Skeletal muscle tissue (tissue), 4 donors: ENCODE data around the gene N4BP3. TPM values are rescaled to one million over a fixed set of nuclear protein-coding genes. Genes with fewer than 3 reads are reported as not detected.
A peak's percentile ranks its signal among the peaks of the same experiment; 100 is the strongest.

Experiments used
- H3K27ac ChIP-seq: one replicate; pipeline ENCODE4 v1.7.0; 2013; ENCODE audit warnings: mild to moderate bottlenecking, low read depth, low read length, inconsistent platforms
- H3K27me3 ChIP-seq, 3 donors: one replicate each; pipeline ENCODE4 v1.7.0; 2013; ENCODE audit warnings: low read length in 3 of 3; ENCODE audit not compliant: control insufficient read depth in 3 of 3, insufficient read depth in 3 of 3
- H3K36me3 ChIP-seq, 3 donors: one replicate each; pipeline ENCODE4 v1.7.0; 2013; ENCODE audit warnings: low read length in 3 of 3; ENCODE audit not compliant: control insufficient read depth in 3 of 3, insufficient read depth in 3 of 3
- H3K4me1 ChIP-seq, 3 donors: one replicate each; pipeline ENCODE4 v1.7.0; 2013; ENCODE audit warnings: low read length in 3 of 3, mild to moderate bottlenecking in 3 of 3; ENCODE audit not compliant: control insufficient read depth in 3 of 3, insufficient read depth in 3 of 3
- H3K4me3 ChIP-seq, 3 donors: one replicate each; pipeline ENCODE4 v1.7.0; 2013; ENCODE audit warnings: low read length in 3 of 3
- H3K9ac ChIP-seq, 3 donors: one replicate each; pipeline ENCODE4 v1.7.0; 2013; ENCODE audit warnings: low read length in 3 of 3, mild to moderate bottlenecking in 3 of 3, moderate library complexity in 2 of 3, low read depth in 1 of 3
- H3K9me3 ChIP-seq, 3 donors: one replicate each; pipeline ENCODE4 v1.7.0; 2013; ENCODE audit warnings: low read length in 3 of 3; ENCODE audit not compliant: control insufficient read depth in 3 of 3
- total RNA-seq: library from RNA; depleted of rRNA; stranded (reverse); fragments of >200 nt; gene quantifications from one replicate; pipeline ENCODE4 v1.2.3, GENCODE V29; 2014
- donor health status: Osteomylitis.

The N4BP3 gene
- total RNA-seq, 1 donor from 2014 or later = 12.0 TPM

- peaks cover 47 to 52% (median 50%) of the 10 kb centered on the region in 3 donors for H3K36me3 ChIP-seq
- no peak overlapping the region for H3K4me3 ChIP-seq
- no peaks in the 10 kb centered on the region for H3K27me3 ChIP-seq
- H3K9me3 ChIP-seq = no peaks in the 10 kb centered on the region
- H3K9ac ChIP-seq = peak overlapping the region in 1 of 3 donors; percentile 59
- peaks cover 9 to 16% (median 16%) of the 10 kb centered on the region in 3 donors for H3K4me1 ChIP-seq
- H3K27ac ChIP-seq = peak overlapping the region; percentile 61
Measured at GRCh38 chr5:178143246-178143645, 29.9 kb downstream of the N4BP3 start.

GRCh38 chr5:178143901-178144300, 30.6 kb downstream of the N4BP3 start:
- Histone ChIP-seq H3K9ac (peak overlapping the region in 2 of 3 donors; percentile 16 to 59), H3K4me3 (no peak overlapping the region), H3K27me3 (no peaks in the 10 kb centered on the region), H3K27ac (peak overlapping the region; percentile 61), H3K36me3 (peaks cover 53 to 59% (median 57%) of the 10 kb centered on the region in 3 donors), H3K9me3 (no peaks in the 10 kb centered on the region), H3K4me1 (peaks cover 9 to 16% (median 16%) of the 10 kb centered on the region in 3 donors)

DNA sequence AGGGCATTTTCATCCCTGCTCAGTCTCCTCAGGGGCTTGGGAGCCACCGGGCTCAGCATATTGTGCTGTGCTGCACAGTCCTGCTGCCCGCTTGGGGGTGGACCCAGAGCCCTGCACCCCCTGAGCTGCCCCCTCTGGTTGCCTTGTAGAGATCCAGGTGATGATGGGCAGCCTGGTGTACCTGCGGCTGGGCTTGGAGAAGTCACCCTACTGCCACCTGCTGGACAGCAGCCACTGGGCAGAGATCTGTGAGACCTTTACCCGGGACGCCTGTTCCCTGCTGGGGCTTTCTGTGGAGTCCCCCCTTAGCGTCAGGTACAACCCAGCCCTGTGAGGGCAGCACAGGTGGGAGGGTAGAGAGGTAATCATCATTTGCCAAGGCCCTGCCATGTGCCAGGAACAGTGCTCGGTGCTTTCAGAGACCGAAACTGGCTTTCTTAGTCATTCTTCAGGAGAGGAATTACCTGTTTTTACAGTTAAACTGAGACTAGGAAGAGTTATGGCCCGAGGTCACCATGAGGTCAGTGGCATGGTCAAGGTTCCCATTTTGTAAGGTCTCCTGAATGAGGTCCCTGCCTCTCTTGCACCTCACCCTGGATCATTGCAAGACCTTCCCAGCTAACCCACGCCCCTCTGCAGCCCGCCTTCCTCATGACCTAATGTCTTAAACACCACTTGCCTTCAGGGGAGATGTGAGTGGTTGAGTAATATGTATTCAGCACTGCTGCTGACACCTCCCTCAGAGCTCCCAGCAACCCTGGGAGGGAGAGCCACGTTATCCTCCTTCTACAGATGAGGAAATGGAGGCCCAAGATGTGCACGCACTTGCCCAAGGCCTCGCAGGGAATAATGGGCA, 32.9 kb downstream of the N4BP3 start:
- Histone ChIP-seq H3K9ac (no peak overlapping the region), H3K4me1 (peaks cover 9 to 22% (median 18%) of the 10 kb centered on the region in 3 donors), H3K9me3 (no peaks in the 10 kb centered on the region), H3K27me3 (no peaks in the 10 kb centered on the region), H3K36me3 (peaks cover 69 to 81% (median 70%) of the 10 kb centered on the region in 3 donors), H3K27ac (no peak overlapping the region), H3K4me3 (no peak overlapping the region)

- Histone ChIP-seq H3K36me3 (peaks cover 70 to 83% (median 71%) of the 10 kb centered on the region in 3 donors), H3K9ac (no peak overlapping the region), H3K27me3 (no peaks in the 10 kb centered on the region), H3K4me1 (peaks cover 14 to 34% (median 29%) of the 10 kb centered on the region in 3 donors), H3K27ac (no peak overlapping the region), H3K4me3 (no peak overlapping the region), H3K9me3 (no peaks in the 10 kb centered on the region)
Measured at GRCh38 chr5:178147406-178147805, 34.1 kb downstream of the N4BP3 start.

DNA sequence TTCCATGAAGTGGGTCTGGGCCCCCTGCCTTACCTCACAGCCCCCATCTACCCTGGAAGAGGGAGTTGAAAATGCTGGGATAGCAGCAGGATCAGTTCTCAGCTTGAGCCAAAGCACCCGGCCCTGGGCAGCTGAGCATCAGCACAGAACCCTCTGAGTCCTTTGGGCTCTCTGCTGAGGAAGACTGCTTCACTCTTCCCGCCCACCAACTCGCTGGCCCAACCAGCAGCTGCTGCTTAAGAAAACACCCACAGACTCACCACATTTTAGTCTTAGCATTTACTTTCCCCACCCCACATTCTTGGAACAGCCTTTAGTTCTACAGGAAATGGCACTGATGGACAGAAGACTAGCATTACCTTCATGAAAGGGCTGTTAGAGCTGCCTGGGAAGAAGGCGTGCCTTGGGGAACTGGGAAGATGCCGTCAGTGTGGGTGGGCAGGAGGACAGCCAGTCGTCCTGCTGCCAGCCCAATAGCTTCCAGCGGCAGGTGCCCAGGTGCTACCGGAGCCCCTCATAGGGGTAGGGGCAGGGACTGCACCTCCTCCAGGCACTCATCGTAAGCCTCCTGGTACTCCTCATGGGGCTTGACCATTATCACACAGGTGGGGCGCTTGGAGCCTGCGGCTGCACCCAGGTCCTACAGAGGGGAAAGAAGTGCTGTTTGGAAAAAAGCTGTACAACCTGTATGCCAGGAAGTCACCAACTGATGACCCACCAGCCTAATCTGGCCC, 36.0 kb downstream of the N4BP3 start:
- Histone ChIP-seq H3K9me3 (no peaks in the 10 kb centered on the region), H3K27me3 (no peaks in the 10 kb centered on the region), H3K27ac (no peak overlapping the region), H3K9ac (no peak overlapping the region), H3K4me3 (no peak overlapping the region), H3K4me1 (peaks cover 11 to 30% (median 26%) of the 10 kb centered on the region in 3 donors), H3K36me3 (peaks cover 54 to 64% (median 55%) of the 10 kb centered on the region in 3 donors)

- Histone ChIP-seq H3K9ac (no peak overlapping the region), H3K4me1 (peaks cover 11 to 28% (median 25%) of the 10 kb centered on the region in 3 donors), H3K4me3 (no peak overlapping the region), H3K36me3 (peaks cover 48 to 56% (median 49%) of the 10 kb centered on the region in 3 donors), H3K27me3 (no peaks in the 10 kb centered on the region), H3K27ac (no peak overlapping the region), H3K9me3 (no peaks in the 10 kb centered on the region)
Measured at GRCh38 chr5:178150977-178151734, 37.8 kb downstream of the N4BP3 start.

DNA sequence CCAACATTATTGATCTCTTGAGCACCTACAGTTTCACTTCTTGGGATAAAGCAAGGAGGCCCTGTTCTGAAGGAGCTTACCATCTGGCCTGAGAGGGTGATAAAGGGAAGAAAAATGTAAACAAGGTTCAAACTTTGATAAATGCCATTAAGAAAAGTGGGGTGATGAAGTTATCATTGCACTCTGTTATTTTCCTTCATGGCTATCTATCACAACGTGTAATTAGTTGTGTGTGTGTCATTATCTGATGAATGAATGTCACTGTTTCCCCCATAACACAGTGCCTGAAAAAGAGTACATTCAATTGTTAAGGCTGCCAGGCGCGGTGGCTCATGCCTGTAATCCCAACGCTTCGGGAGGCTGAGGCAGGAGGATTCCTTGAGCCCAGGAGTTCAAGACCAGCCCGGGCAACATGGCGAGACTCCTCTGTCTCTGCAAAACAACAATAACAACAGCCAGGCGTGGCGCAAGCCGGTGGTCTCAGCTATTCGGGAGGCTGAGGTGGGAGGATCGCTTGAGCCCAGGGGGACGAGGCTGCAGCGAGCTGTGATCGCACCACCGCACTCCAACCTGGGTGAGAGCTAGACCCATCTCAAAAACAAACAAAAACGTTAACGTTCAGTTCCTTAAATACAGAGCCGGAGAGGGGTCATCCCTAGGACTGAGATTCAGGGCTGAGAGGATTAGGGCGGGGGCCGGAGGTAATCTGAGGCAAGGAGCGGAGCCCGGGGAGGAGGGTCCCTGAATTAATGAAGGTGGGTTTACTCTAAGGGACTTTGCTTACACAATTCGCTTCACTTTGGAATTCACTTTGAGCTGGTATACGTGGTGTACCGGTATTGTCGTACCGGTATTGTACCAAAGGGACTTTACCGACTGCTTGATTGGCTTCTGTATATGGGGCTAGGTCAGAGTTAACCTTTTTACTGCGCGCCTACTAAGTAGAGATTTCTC, 39.4 kb downstream of the N4BP3 start:
- Histone ChIP-seq H3K27ac (peak overlapping the region; percentile 79), H3K27me3 (no peaks in the 10 kb centered on the region), H3K4me3 (peak overlapping the region; percentile 87 to 90 (median 89)), H3K36me3 (peaks cover 32 to 40% (median 33%) of the 10 kb centered on the region in 3 donors), H3K4me1 (peaks cover 11 to 28% (median 25%) of the 10 kb centered on the region in 3 donors), H3K9me3 (no peaks in the 10 kb centered on the region), H3K9ac (peak overlapping the region; percentile 82 to 84 (median 82))

DNA sequence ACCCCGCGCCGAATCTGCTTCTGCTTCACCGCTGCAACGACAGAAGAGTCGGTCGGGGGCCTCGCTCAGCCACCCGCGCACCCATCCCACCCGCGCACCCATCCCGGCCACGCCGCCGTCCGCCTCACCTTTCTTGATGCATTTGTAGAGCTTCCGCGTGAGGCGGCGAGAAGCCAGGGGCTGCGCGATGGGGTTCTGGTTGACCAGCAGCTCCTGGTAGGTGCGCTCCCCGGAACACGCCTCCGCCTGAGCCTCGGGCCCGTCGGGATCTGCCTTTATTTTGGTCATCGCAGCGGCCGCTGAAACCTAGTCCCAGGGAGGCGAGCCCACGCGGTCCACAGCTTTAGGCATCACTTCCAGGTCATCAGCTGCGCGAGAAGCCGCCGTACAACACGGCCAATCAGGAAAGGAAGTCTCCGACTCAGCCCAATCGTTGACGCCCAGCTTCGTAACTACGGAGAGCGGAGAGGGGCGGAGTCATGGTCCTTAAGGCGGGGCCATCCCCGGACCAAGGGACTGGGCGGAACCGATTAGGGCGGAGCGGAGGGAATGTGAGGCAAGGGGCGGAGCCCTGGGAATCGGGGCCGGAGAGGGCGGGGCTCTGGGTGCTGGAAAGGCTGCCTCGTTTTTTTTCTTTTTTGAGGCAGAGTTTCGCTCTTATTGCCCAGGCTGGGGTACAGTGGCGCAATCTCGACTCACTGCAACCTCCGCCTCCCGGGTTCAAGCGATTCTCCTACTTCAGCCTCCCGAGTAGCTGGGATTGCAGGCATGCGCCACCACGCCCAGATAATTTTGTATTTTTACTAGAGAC, 40.4 kb downstream of the N4BP3 start, which contains the start of gene NHP2:
NHP2 (minus strand) TSS at position 356 of the 811 bp plus-strand sequence; CDS start at position 288, 68 bp downstream.
- H3K9ac ChIP-seq = peak within 1 kb of the TSS; percentile 82 to 84 (median 82)
- H3K9me3 ChIP-seq = no peaks in the 10 kb centered on the region
- peaks cover 11 to 28% (median 25%) of the 10 kb centered on the region in 3 donors for H3K4me1 ChIP-seq
- H3K4me3 ChIP-seq = peak within 1 kb of the TSS; percentile 87 to 90 (median 89)
- peaks cover 22 to 30% (median 23%) of the 10 kb centered on the region in 3 donors for H3K36me3 ChIP-seq
- no peaks in the 10 kb centered on the region for H3K27me3 ChIP-seq
- H3K27ac ChIP-seq = peak within 1 kb of the TSS; percentile 79
